Measurements from ENCODE around the gene EXOC3L4.

Gene EXOC3L4

GRCh38 chr14:103064978-103065377 is 29.5 kb upstream of the EXOC3L4 start:
- no peak overlapping the region for H3K4me3 ChIP-seq (replicated peaks in 1 of 2; ENCODE audit: low read depth in 2 of 2, low read length in 2 of 2)
- no peak for DNase-seq (ENCODE audit: low read depth in 2 of 2)
- no peak for TF ChIP-seq CTCF (IDR thresholded peaks at IDR 0.05; ENCODE audit: low read depth, low read length)

DNA sequence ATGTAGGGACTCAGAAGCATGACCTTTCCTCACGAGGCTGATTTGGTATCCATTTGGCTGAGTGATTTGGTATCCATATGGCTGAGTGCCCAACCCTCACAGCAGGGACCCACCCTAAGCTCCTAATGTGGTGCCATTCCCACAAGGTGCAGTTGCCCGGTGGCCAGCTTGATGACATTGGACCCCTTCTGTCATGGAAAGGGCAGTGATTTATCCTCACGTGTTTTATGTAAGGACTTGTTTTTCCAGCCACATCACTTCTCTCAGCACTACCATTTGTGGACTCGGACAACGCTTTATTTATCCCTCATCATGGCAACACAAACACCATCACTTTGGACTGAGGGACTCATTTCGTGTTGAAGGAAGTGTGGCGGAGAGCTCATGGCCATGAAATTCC is 28.7 kb upstream of the EXOC3L4 start:
- no peak for DNase-seq (ENCODE audit: low read depth in 2 of 2)
- H3K4me3 ChIP-seq (replicated peaks in 1 of 2; ENCODE audit: low read depth in 2 of 2, low read length in 2 of 2): no peak overlapping the region
- TF ChIP-seq CTCF (IDR thresholded peaks at IDR 0.05; ENCODE audit: low read depth, low read length): no peak

GRCh38 chr14:103066399-103066798 is 28.1 kb upstream of the EXOC3L4 start:
- H3K4me3 ChIP-seq (replicated peaks in 1 of 2; ENCODE audit: low read depth in 2 of 2, low read length in 2 of 2): no peak overlapping the region
- peak; percentile 18 to 53 for DNase-seq (ENCODE audit: low read depth in 2 of 2)
- TF ChIP-seq CTCF (IDR thresholded peaks at IDR 0.05; ENCODE audit: low read depth, low read length): no peak

GRCh38 chr14:103067231-103067954 is 27.1 kb upstream of the EXOC3L4 start:
- H3K4me3 ChIP-seq (replicated peaks in 1 of 2; ENCODE audit: low read depth in 2 of 2, low read length in 2 of 2): no peak overlapping the region
- no peak for TF ChIP-seq CTCF (IDR thresholded peaks at IDR 0.05; ENCODE audit: low read depth, low read length)
- DNase-seq (ENCODE audit: low read depth in 2 of 2): peak; percentile 67 to 72

DNA sequence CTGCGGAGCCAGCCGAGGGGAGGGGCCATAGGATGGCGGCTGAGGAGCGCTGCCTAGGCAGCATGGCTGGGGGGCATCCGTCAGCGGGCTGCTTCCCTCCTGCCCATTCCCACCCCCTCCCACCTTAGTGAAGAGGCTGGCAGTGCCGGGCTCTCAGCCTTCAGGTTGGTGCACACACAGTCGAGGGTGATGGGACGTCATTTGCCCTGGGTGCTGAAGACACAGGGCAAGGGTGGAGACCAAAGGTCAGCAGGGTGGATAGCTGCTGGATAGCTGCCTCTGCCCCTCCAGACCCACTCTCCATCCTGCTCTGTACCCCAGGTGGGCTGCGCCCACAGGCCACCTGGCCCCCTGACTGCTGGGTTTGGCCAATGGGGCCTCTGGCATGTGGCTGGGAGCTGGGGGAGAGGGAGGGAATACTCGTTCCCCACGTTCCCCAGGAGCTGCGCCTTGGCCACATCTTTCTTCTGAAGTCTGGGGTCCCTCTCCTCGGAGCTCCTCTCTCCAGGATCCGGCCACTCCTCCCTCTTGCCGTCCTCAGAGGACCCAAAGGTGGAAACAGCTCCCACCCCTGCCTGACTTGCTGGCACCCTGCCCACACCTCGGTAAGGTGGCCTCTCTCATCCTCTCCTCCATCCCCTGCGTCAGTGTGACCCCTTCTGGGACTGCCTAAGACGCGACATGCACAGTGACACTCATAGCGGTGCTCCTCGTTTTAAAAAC is 26.0 kb upstream of the EXOC3L4 start:
- DNase-seq (ENCODE audit: low read depth in 2 of 2): no peak
- no peak for TF ChIP-seq CTCF (IDR thresholded peaks at IDR 0.05; ENCODE audit: low read depth, low read length)
- no peak overlapping the region for H3K4me3 ChIP-seq (replicated peaks in 1 of 2; ENCODE audit: low read depth in 2 of 2, low read length in 2 of 2)

GRCh38 chr14:103070263-103070885 is 24.2 kb upstream of the EXOC3L4 start:
- H3K4me3 ChIP-seq (replicated peaks in 1 of 2; ENCODE audit: low read depth in 2 of 2, low read length in 2 of 2): no peak overlapping the region
- TF ChIP-seq CTCF (IDR thresholded peaks at IDR 0.05; ENCODE audit: low read depth, low read length): no peak
- no peak for DNase-seq (ENCODE audit: low read depth in 2 of 2)
